Loucy (cell line): ENCODE measurements around the gene ZFHX3.

Experiments
- CTCF ChIP-seq: fragments of 200-600 bp; sonication (generic); conservative IDR thresholded peaks from 2 replicates; pipeline ENCODE4 v1.5.1; 2014; ENCODE audit warnings: mild to moderate bottlenecking, antibody characterized with exemption, low read length
- EZH2phosphoT487 ChIP-seq: fragments of 200-600 bp; IDR thresholded peaks from 2 replicates; pipeline ENCODE4 v1.6.1; 2018; ENCODE audit warnings: antibody characterized with exemption, mild to moderate bottlenecking, moderate library complexity, borderline replicate concordance

- TF ChIP-seq CTCF (no peak), EZH2phosphoT487 (no peak)
These were observed 51.5 kb downstream of the ZFHX3 start for GRCh38 chr16:72996291-72997062.
